Measurements from ENCODE around the gene TGIF2.

GRCh38 chr20:36591281-36591680 lies 17.9 kb downstream of the TGIF2 start:
- TF ChIP-seq ARNT (IDR thresholded peaks at IDR 0.05) (no peak), SUZ12 (IDR thresholded peaks at IDR 0.05) (no peak), BHLHE40 (IDR thresholded peaks at IDR 0.05; ENCODE audit: borderline replicate concordance) (no peak), SP1 (IDR thresholded peaks at IDR 0.05) (no peak)

Data from HEK293T (cell line).